HG03442 (cell line): ENCODE results near the gene C5orf15.
A peak's percentile ranks its signal among the peaks of the same experiment; 100 is the strongest.

ENCODE experiments used
- ATAC-seq: cut with Tn5 transposase; IDR thresholded peaks from one replicate; pipeline ENCODE4 v1.9.1; 2021; ENCODE audit warnings: mild to moderate bottlenecking, moderate library complexity; ENCODE audit not compliant: unreplicated experiment

Gene C5orf15

GRCh38 chr5:133968204-133968980 lies at the start of gene C5orf15:
Gene C5orf15 (minus strand): TSS chr5:133968625. CDS start chr5:133968584, 41 bp downstream.
- peak; percentile 96 for ATAC-seq

- no peak for ATAC-seq
Measured at GRCh38 chr5:134008266-134008749, 39.9 kb upstream of the C5orf15 start.

GRCh38 chr5:134007581-134008265 lies 39.3 kb upstream of the C5orf15 start:
- ATAC-seq, result no peak

- ATAC-seq, result no peak
Measured at GRCh38 chr5:134006115-134006514, 37.7 kb upstream of the C5orf15 start.

- ATAC-seq, result no peak
Measured at GRCh38 chr5:134005417-134006061, 37.1 kb upstream of the C5orf15 start.

GRCh38 chr5:134004626-134005416 lies 36.4 kb upstream of the C5orf15 start, which contains the start of gene VDAC1:
Gene VDAC1 (minus strand): TSS chr5:134004975. CDS start chr5:133993012, 11,963 bp downstream.
- peak; percentile 65 for ATAC-seq

- peak; percentile 32 for ATAC-seq
Measured at GRCh38 chr5:134003817-134004625, 35.6 kb upstream of the C5orf15 start.

GRCh38 chr5:134003064-134003816 lies 34.8 kb upstream of the C5orf15 start:
- ATAC-seq, result no peak

- no peak for ATAC-seq
Measured at GRCh38 chr5:134001938-134002731, 33.7 kb upstream of the C5orf15 start.

GRCh38 chr5:134000696-134001453 lies 32.5 kb upstream of the C5orf15 start:
- ATAC-seq, result no peak

GRCh38 chr5:134000091-134000511 lies 31.7 kb upstream of the C5orf15 start:
- ATAC-seq, result no peak

- ATAC-seq, result no peak
Measured at GRCh38 chr5:133998807-133999206, 30.4 kb upstream of the C5orf15 start.

- no peak for ATAC-seq
Measured at GRCh38 chr5:133998042-133998441, 29.6 kb upstream of the C5orf15 start.

- ATAC-seq, result no peak
Measured at GRCh38 chr5:133996683-133997252, 28.3 kb upstream of the C5orf15 start.

GRCh38 chr5:133995883-133996563 lies 27.6 kb upstream of the C5orf15 start:
- ATAC-seq, result no peak

GRCh38 chr5:133995341-133995740 lies 26.9 kb upstream of the C5orf15 start:
- no peak for ATAC-seq

GRCh38 chr5:133994990-133995333 lies 26.5 kb upstream of the C5orf15 start:
- no peak for ATAC-seq
